ENCODE measurements around the gene PSORS1C2. TPM values are rescaled to one million over a fixed set of nuclear protein-coding genes. Genes with fewer than 3 reads are reported as not detected.

Gene PSORS1C2
- total RNA-seq = not detected

GRCh38 chr6:31138982-31139381, at the start of gene PSORS1C2:
PSORS1C2 (minus strand) TSS chr6:31139066; CDS start chr6:31139026, 40 bp downstream.

GRCh38 chr6:31170600-31170881, 31.7 kb upstream of the PSORS1C2 start, which contains the start of gene POU5F1:
POU5F1 (minus strand) TSS chr6:31170682; CDS start chr6:31170620, 62 bp downstream.

DNA sequence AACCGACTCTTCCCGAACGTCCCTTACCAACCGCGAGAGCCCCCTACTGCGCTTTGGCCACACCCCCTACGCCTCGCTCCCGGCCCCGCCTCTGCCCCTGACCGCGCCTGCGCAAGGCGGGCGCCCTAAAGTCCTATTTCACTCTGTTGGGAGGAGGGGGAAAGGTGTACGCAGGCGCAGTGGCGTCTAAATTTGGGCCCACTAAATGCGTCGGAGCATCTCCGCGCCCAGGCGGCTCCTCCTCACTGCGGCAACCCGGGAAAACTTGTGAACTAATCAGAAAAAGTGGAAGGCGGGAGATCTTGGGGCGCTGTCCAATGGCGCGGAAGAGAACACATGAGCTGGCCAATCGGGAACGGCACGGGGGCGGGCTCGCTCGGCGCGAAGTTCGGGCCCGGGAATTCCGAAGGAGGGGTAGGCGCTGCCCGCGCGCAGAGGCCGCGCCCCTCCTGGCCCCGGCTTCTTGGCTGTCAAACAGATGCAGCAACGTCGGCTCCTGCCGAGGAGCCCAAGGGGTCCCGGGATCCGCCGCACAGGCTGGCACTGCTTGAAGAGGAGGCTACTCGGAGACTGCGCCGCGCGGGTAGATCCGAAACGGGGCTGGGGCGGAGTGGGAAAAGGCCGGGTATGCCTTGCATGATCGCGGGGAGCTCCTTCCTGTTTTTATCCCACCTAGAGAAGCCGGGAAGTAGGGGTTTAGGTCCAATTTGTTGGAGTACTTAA, 19.4 kb upstream of the PSORS1C2 start, which contains the start of gene TCF19:
Gene TCF19, plus strand, starts transcription at position 450 of the 723 bp plus-strand sequence. CDS start 881 bp downstream, outside the sequence.

GRCh38 chr6:31157513-31158139, 18.8 kb upstream of the PSORS1C2 start, which contains the start of gene CCHCR1:
CCHCR1 (minus strand) TSS chr6:31157802; CDS start chr6:31157600, 202 bp downstream.

DNA sequence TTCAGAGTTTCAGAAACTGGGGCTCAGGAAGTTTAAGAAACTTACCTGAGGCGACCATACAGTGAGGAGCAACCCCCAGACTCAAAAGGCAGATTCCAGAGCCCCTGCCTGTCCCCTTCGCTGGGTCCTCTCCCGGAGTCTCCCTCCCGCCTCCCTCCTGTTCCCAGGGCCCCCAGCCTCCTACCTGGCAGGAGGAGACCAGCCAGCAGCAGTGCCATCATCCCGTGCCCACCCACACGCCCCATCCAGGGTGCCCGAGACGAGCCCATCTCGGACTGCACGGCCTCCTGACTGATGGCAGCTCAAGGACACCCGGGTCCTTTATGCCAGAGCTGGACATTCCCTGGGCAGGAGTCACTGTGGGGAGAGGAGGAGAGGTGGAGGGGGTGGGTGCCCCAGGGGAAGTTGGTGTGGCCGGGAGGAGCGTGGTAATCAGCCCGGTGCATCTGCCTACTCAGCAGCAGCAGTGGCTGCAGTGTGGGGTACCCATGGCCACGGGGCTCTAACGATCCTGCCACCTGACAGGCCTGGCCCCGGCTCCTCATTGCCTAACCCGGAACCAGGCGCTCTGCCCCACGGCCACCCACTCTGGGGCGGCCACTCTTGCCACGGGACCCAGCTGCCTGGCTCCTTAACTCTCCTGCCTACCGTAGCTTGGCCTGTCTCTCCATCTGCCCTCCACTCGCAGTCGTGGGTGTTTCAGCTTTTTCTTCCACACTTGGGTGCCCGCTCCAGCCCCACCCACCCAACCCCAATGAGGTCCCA, 18.5 kb downstream of the PSORS1C2 start, which contains the start of gene CDSN:
Gene CDSN, minus strand, starts transcription at position 296 of the 765 bp plus-strand sequence. Its CDS starts 27 bp downstream, at position 269.

DNA sequence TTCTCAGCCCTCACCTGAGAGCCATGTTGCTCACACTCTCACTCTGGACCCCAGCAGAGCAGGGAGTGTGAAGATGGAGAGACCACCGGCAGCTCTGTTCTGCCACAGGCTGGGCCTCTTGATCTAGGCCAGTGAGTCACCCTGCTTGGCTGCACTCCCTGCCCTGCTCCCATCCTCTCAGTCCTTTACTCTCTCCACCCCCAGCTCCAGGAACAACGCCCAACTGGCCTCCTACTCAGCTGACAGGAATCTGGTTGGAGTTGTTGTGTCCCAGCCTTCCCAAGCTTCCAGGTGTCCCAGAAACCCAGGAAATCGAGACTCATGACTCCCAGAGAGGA, 24.4 kb downstream of the PSORS1C2 start, which contains the start of gene PSORS1C1:
Gene PSORS1C1, plus strand, starts transcription at position 260 of the 338 bp plus-strand sequence. CDS start 14,833 bp downstream, outside the sequence.

DNA sequence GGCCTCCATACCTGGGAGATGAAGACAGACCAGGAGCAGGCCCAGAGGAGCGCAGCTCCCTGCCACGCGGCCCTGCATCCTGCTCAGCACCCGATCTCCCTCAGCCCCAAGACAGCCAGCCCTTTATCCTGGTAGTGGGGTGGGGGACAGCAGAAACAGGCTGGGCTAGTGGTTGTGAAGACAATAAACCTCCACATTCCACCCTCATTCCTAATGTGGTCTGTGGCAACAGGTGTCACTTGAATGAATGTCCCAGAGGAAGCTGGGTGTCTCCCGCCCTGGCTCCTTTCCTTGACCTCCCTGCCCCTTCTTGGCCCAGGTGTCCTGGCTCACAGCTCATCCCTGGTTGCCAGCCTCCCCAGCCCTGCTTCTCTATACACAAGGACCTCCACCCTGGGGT, 26.4 kb downstream of the PSORS1C2 start, which contains the start of gene C6orf15:
Gene C6orf15, minus strand, starts transcription at position 98 of the 400 bp plus-strand sequence. Its CDS starts 20 bp downstream, at position 78.

Other genes with a start within 250 kb of the PSORS1C2 start
- gene GTF2H4, start 230.9 kb downstream of the PSORS1C2 start, total RNA-seq = 10 to 100 TPM; 28.3 to 32.5 TPM
- 10 to 100 TPM; 32.9 to 33.4 TPM for gene VARS2, start 224.8 kb downstream of the PSORS1C2 start, total RNA-seq
- gene SFTA2, start 206.9 kb downstream of the PSORS1C2 start, total RNA-seq = not detected
- gene MUCL3, start 198.1 kb downstream of the PSORS1C2 start, total RNA-seq = not detected
- gene MUC21, start 155.3 kb downstream of the PSORS1C2 start, total RNA-seq = not detected
- not detected for gene MUC22, start 128.6 kb downstream of the PSORS1C2 start, total RNA-seq
- gene C6orf15, start 26.5 kb downstream of the PSORS1C2 start, total RNA-seq = not detected
- gene PSORS1C1, start 24.3 kb downstream of the PSORS1C2 start, total RNA-seq = not detected
- gene CDSN, start 18.6 kb downstream of the PSORS1C2 start, total RNA-seq = not detected
- 10 to 100 TPM; 29.1 to 34.4 TPM for gene CCHCR1, start 18.7 kb upstream of the PSORS1C2 start, total RNA-seq
- gene TCF19, start 19.5 kb upstream of the PSORS1C2 start, total RNA-seq = 10 to 100 TPM; 70.6 to 73.5 TPM
- not detected for gene POU5F1, start 31.6 kb upstream of the PSORS1C2 start, total RNA-seq
- gene HLA-C, start 133.0 kb upstream of the PSORS1C2 start, total RNA-seq = 1,000 to 10,000 TPM; 1,197 to 1,205 TPM
- 1,000 to 10,000 TPM; 4,256 to 4,376 TPM for gene HLA-B, start 218.1 kb upstream of the PSORS1C2 start, total RNA-seq

Measured in activated naive CD4-positive, alpha-beta T cell treated with anti-CD3 and anti-CD28 coated beads, Interleukin-2, amount 10 ng/mL, durations not matched to agents 5 hours and 36 hours (primary cell).